Keratinocyte (primary cell): ENCODE measurements around the gene MBP.

Experiments
- CTCF ChIP-seq, 3 experiments: IDR thresholded peaks in 1 of 3; conservative IDR thresholded peaks in 1 of 3; optimal IDR thresholded peaks in 1 of 3; 2 replicates in 2 of 3; 3 replicates in 1 of 3; pipeline versions ENCODE3 to v1.5.1; 2011; ENCODE audit warnings: low read length in 3 of 3, mild to moderate bottlenecking in 3 of 3, moderate library complexity in 2 of 3, control low read depth in 1 of 3, inconsistent platforms in 1 of 3; ENCODE audit not compliant: insufficient read depth in 2 of 3; ENCODE audit errors: extremely low read depth in 1 of 3
- EZH2 ChIP-seq: IDR thresholded peaks from one replicate; pipeline ENCODE4 v1.6.1; 2012; ENCODE audit warnings: inconsistent platforms, mild to moderate bottlenecking, low read length, moderate library complexity

- no peak for TF ChIP-seq CTCF (optimal IDR thresholded peaks at IDR 0.05 in 1 of 3, IDR thresholded peaks at IDR 0.05 in 1 of 3, conservative IDR thresholded peaks at IDR 0.05 in 1 of 3; ENCODE audit: extremely low read depth in 1 of 3, insufficient read depth in 2 of 3, low read length in 3 of 3)
- no peak for TF ChIP-seq EZH2
These were observed 15.7 kb upstream of the MBP start for GRCh38 chr18:77148289-77148688.
